ENCODE measurements around the gene ANTKMT. TPM values are rescaled to one million over a fixed set of nuclear protein-coding genes. Genes with fewer than 3 reads are reported as not detected.

The ANTKMT gene
- total RNA-seq, 2 donors from 2014 or later, result 36.9 to 40.6 TPM

DNA sequence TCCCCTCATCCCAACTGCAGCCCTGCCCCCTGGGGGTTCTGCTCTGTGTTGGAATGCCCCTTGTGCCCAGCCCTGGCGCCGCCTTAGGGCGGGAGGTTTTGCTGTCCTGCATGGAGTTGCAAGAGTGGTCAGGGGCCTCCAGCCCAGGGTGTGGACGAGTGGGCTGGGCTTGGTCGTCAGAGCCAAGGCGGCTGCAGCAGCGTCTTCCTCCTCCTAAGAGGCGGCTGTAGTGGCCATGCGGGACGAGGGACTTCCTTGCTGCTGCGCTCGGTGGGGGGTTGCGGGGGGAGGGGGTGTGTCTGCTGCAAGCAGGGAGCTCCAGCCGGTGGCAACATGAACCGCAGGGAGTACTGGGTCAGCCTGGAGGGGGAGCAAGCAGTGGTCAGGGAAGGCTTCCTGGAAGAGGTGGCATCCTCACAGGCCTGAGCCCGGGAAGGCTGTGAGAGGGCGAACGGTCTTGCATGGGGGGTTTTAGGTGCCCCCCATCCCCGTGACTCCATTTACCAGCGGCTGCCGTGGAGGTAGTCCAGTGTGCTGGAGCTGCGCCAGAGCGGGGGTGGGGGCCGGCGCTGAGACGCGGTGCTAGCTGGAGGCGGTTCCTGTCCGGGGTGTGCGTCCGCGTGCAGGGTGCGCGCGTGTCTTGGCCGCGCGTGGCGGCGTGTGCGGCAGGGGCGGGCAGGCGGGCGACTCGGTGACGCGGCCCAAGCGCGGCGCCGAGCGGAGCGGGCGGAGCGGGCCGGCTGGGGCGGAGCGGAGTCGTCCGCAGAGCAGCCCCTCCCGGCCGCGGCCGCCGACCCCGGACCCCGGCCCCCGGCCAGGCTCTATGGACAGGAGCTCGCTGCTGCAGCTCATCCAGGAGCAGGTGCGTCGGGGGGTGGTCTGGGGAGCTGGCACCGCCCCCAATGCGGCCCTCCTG lies 45.7 kb upstream of the ANTKMT start, which contains the start of gene RHBDL1:
RHBDL1 (plus strand) TSS at position 704 of the 916 bp plus-strand sequence; CDS start at position 824, 120 bp downstream.
- TF ChIP-seq, protein P1, sequence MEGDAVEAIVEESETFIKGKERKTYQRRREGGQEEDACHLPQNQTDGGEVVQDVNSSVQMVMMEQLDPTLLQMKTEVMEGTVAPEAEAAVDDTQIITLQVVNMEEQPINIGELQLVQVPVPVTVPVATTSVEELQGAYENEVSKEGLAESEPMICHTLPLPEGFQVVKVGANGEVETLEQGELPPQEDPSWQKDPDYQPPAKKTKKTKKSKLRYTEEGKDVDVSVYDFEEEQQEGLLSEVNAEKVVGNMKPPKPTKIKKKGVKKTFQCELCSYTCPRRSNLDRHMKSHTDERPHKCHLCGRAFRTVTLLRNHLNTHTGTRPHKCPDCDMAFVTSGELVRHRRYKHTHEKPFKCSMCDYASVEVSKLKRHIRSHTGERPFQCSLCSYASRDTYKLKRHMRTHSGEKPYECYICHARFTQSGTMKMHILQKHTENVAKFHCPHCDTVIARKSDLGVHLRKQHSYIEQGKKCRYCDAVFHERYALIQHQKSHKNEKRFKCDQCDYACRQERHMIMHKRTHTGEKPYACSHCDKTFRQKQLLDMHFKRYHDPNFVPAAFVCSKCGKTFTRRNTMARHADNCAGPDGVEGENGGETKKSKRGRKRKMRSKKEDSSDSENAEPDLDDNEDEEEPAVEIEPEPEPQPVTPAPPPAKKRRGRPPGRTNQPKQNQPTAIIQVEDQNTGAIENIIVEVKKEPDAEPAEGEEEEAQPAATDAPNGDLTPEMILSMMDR (conservative IDR thresholded peaks at IDR 0.05), result no peak
- no peaks in the 10 kb centered on the region for H3K9me3 Mint-ChIP-seq
- H3K27ac ChIP-seq (ENCODE audit: low read depth, low read length), result no peak within 1 kb of the TSS
- no peak within 1 kb of the TSS for H3K4me3 ChIP-seq (ENCODE audit: low read length)
- DNase-seq, result peak; percentile 89
- H3K36me3 Mint-ChIP-seq (ENCODE audit: low read depth), result peaks cover 9% of the 10 kb centered on the region
- H3K4me1 Mint-ChIP-seq, result peaks cover 6% of the 10 kb centered on the region
- peaks cover 29% of the 10 kb centered on the region for H3K36me3 ChIP-seq (ENCODE audit: control insufficient read depth, insufficient read depth, low read length)
- H3K27me3 ChIP-seq (ENCODE audit: control insufficient read depth, insufficient read depth, low read length, poor library complexity, severe bottlenecking), result no peaks in the 10 kb centered on the region
- H3K4me3 Mint-ChIP-seq, result peak within 1 kb of the TSS; percentile 50
- H3K27me3 Mint-ChIP-seq (ENCODE audit: insufficient read depth), result no peaks in the 10 kb centered on the region
- no peak within 1 kb of the TSS for H3K9ac ChIP-seq (ENCODE audit: extremely low read depth, low read length, poor library complexity, severe bottlenecking)
- H3K9me3 ChIP-seq (ENCODE audit: control insufficient read depth, low read length), result no peaks in the 10 kb centered on the region
- H3K27ac Mint-ChIP-seq, result peak within 1 kb of the TSS; percentile 48
- 13 to 16% methylated on average over 19 to 73 of the region's 73 CpGs for WGBS, 2 experiments (ENCODE audit: insufficient coverage in 1 of 2, insufficient read length in 1 of 2)
- H3K4me1 ChIP-seq (ENCODE audit: control insufficient read depth, insufficient read depth, low read length), result no peaks in the 10 kb centered on the region

DNA sequence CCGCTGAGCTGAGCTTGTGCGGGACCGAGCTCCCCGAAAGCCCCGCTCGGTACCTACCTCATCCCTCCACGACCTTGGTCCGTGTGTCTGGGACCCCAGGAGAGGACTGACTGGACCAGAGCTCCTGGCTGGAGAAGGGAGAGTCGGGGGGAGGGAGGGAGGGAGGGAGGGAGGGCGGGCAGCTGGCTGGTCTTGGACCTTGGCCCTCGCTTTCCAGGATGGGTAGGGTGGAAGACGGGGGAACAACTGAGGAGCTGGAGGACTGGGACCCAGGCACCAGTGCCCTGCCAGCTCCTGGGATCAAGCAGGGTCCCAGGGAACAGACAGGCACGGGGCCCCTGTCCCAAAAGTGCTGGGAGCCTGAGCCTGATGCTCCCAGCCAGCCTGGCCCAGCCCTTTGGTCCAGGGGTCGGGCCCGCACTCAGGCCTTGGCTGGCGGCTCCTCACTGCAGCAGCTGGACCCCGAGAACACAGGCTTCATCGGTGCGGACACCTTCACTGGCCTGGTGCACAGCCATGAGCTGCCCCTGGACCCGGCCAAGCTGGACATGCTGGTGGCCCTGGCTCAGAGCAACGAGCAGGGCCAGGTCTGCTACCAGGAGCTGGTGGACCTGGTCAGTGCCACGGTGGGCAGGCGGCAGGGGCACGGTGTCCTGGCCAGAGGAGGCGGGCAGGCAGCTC lies 44.9 kb upstream of the ANTKMT start:
- no peak overlapping the region for H3K27ac ChIP-seq (ENCODE audit: low read depth, low read length)
- H3K4me1 ChIP-seq (ENCODE audit: control insufficient read depth, insufficient read depth, low read length), result peaks cover under 1% of the 10 kb centered on the region
- 78 to 93% methylated on average over 7 to 23 of the region's 25 CpGs for WGBS, 2 experiments (ENCODE audit: insufficient coverage in 1 of 2, insufficient read length in 1 of 2)
- Mint-ChIP-seq H3K9me3 (no peaks in the 10 kb centered on the region), H3K4me3 (no peak overlapping the region), H3K27me3 (ENCODE audit: insufficient read depth) (no peaks in the 10 kb centered on the region), H3K27ac (no peak overlapping the region), H3K36me3 (ENCODE audit: low read depth) (peaks cover 8% of the 10 kb centered on the region), H3K4me1 (peaks cover 7% of the 10 kb centered on the region)
- no peak overlapping the region for H3K9ac ChIP-seq (ENCODE audit: extremely low read depth, low read length, poor library complexity, severe bottlenecking)
- no peak for DNase-seq
- H3K4me3 ChIP-seq (ENCODE audit: low read length), result no peak overlapping the region
- H3K9me3 ChIP-seq (ENCODE audit: control insufficient read depth, low read length), result no peaks in the 10 kb centered on the region
- no peaks in the 10 kb centered on the region for H3K27me3 ChIP-seq (ENCODE audit: control insufficient read depth, insufficient read depth, low read length, poor library complexity, severe bottlenecking)
- TF ChIP-seq, protein P1 (conservative IDR thresholded peaks at IDR 0.05), result no peak
- H3K36me3 ChIP-seq (ENCODE audit: control insufficient read depth, insufficient read depth, low read length), result peaks cover 21% of the 10 kb centered on the region

DNA sequence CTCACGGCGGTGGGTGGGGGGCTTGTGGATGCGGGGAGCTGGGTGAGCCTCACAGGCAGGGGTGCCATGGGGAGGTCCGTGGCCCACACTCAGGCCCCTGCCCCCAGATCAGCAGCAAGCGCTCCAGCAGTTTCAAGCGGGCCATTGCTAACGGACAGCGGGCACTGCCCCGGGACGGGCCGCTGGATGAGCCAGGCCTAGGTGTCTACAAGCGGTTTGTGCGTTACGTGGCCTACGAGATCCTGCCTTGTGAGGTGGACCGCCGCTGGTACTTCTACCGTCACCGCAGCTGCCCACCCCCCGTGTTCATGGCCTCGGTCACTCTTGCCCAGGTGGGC lies 44.4 kb upstream of the ANTKMT start:
- no peak for DNase-seq
- Mint-ChIP-seq H3K9me3 (no peaks in the 10 kb centered on the region), H3K27ac (no peak overlapping the region), H3K27me3 (ENCODE audit: insufficient read depth) (no peaks in the 10 kb centered on the region), H3K4me3 (no peak overlapping the region), H3K36me3 (ENCODE audit: low read depth) (peaks cover 11% of the 10 kb centered on the region), H3K4me1 (peaks cover 12% of the 10 kb centered on the region)
- Histone ChIP-seq H3K4me1 (ENCODE audit: control insufficient read depth, insufficient read depth, low read length) (peaks cover 5% of the 10 kb centered on the region), H3K36me3 (ENCODE audit: control insufficient read depth, insufficient read depth, low read length) (peaks cover 21% of the 10 kb centered on the region), H3K27me3 (ENCODE audit: control insufficient read depth, insufficient read depth, low read length, poor library complexity, severe bottlenecking) (no peaks in the 10 kb centered on the region), H3K27ac (ENCODE audit: low read depth, low read length) (no peak overlapping the region), H3K4me3 (ENCODE audit: low read length) (no peak overlapping the region), H3K9ac (ENCODE audit: extremely low read depth, low read length, poor library complexity, severe bottlenecking) (no peak overlapping the region), H3K9me3 (ENCODE audit: control insufficient read depth, low read length) (no peaks in the 10 kb centered on the region)
- TF ChIP-seq, protein P1 (conservative IDR thresholded peaks at IDR 0.05), result no peak
- 96 to 97% methylated on average over 18 to 21 of the region's 21 CpGs for WGBS, 2 experiments (ENCODE audit: insufficient coverage in 1 of 2, insufficient read length in 1 of 2)
